Heart left ventricle (tissue), 16 donors: ENCODE measurements around the gene DPH1. TPM values are rescaled to one million over a fixed set of nuclear protein-coding genes. Genes with fewer than 3 reads are reported as not detected.

Experiments used
- ATAC-seq, 4 donors: fragments of 200-7000 bp; cut with Tn5 transposase; one replicate each; pipeline ENCODE4 v1.9.1; 2020 to 2022; ENCODE audit warnings: moderate library complexity in 4 of 4, mild to moderate bottlenecking in 3 of 4, moderate number of reproducible peaks in 1 of 4
- DNase-seq, 5 donors: peaks; one replicate each; pipeline ENCODE4 v3.0.0-alpha.2; 2020
- H3K27ac ChIP-seq, 12 donors: fragments of 200-600 bp; sonication (generic) in 4 of 12; one replicate each; pipeline versions ENCODE4 v1.5.0 to v1.8.0; 2016 to 2022; ENCODE audit warnings: mild to moderate bottlenecking in 2 of 12
- H3K27me3 ChIP-seq, 9 donors: fragments of 200-600 bp; sonication (generic) in 2 of 9; one replicate each; pipeline versions ENCODE4 v1.5.1 to v1.8.0; 2016 to 2022; ENCODE audit warnings: mild to moderate bottlenecking in 3 of 9
- H3K36me3 ChIP-seq, 9 donors: fragments of 200-600 bp; sonication (generic) in 2 of 9; one replicate each; pipeline versions ENCODE4 v1.5.0 to v1.8.0; 2018 to 2022; ENCODE audit warnings: mild to moderate bottlenecking in 2 of 9
- H3K4me1 ChIP-seq, 12 donors: fragments of 200-600 bp; sonication (generic) in 4 of 12; one replicate each; pipeline versions ENCODE4 v1.5.0 to v1.8.0; 2016 to 2022; ENCODE audit warnings: mild to moderate bottlenecking in 3 of 12
- H3K4me3 ChIP-seq, 12 donors: fragments of 200-600 bp; sonication (generic) in 4 of 12; one replicate each; pipeline versions ENCODE4 v1.5.0 to v1.8.0; 2017 to 2022; ENCODE audit warnings: mild to moderate bottlenecking in 9 of 12, moderate library complexity in 4 of 12
- H3K9me3 ChIP-seq, 12 donors: fragments of 200-600 bp; sonication (generic) in 4 of 12; one replicate each; pipeline versions ENCODE4 v1.5.0 to v1.8.0; 2016 to 2022; ENCODE audit warnings: mild to moderate bottlenecking in 1 of 12
- POLR2A ChIP-seq, 2 donors: fragments of 450-650 bp; IDR thresholded peaks; one replicate each; pipeline ENCODE4 v1.6.1; 2017; ENCODE audit warnings: antibody characterized with exemption in 2 of 2, mild to moderate bottlenecking in 2 of 2, moderate library complexity in 2 of 2
- WGBS, 4 donors: extraction: QIAGEN DNeasy Blood & Tissue Kit in 2 of 4; methylation state at CpG; one replicate each; pipeline versions ENCODE4 v1.1.5 to v1.1.7; 2013 to 2018; 5-methylcytosine and 5-hydroxymethylcytosine counted together
- intact Hi-C, 10 donors: fragments of 100-400 bp; cut with DNase I; formaldehyde crosslinking; loops; one replicate each; pipeline versions ENCODE4 v1.11.1 to v1.14.2; 2022
- polyA plus RNA-seq, 2 donors: library from polyadenylated mRNA; stranded (reverse); fragments of 200-250 nt; gene quantifications; one replicate each; pipeline ENCODE4 v1.2.3, GENCODE V29; 2013
- total RNA-seq, 9 donors: library from RNA; depleted of rRNA in 2 of 9; stranded (reverse); fragments of >200 nt in 2 of 9; fragmentation: NEBNext Ultra II Directional in 3 of 9; extraction: Animal tissue kit (Norgen Biotek cat#: 25700) in 3 of 9; gene quantifications; one replicate each; pipeline versions ENCODE4 v1.1.0 to v1.2.4, GENCODE V29; 2016 to 2023
- TF ChIP-seq, protein P1 (sequence below), 12 donors: fragments of 200-600 bp; sonication (generic) in 4 of 12; IDR thresholded peaks; one replicate each; pipeline versions ENCODE4 v1.5.0 to v1.8.0; 2018 to 2022; ENCODE audit warnings: antibody characterized with exemption in 12 of 12, mild to moderate bottlenecking in 5 of 12
- donor health status: ischemic (EF 13 %, LVEDD 7.1; RV severe dilation, severe dysfunction).
- donor health status: healthy with polysubstance abuse.
- donor health status: DM: no; HTN: yes; CAD: no.
- donor health status: DM: no; HTN: no; CAD: no.
- donor health status: ischemic (EF 25% LVEDD 6.9; RV normal size, moderate dysfunction).
- donor health status: ischemic (EF 25% LVEDD 5.7; RV mildly dilated, moderate dysfunction).
- donor health status: healthy.
- donor health status: DM: yes; HTN: yes; CAD: no.
- donor health status: ischemic (EF 35%, LVEDD 5.7; RV mildly dilated, moderate dysfunction).
- donor health status: nonischemic (EF 11% LVEDD 7.7; RV severe dilation, severe dysfunction).
- donor health status: DM: yes; HTN: yes; CAD: no.
- donor health status: PGD.
- donor health status: ischemic (EF 29% LVEDD 5.4; RV normal size, mild dysfunction).
- donor health status: nonischemic (EF 23%, LVEDD 6.1; RV moderate dilation, normal function).

The DPH1 gene
- total and polyA plus RNA-seq, 11 donors, result 14.0 to 38.1 (median 23.4) TPM

DNA sequence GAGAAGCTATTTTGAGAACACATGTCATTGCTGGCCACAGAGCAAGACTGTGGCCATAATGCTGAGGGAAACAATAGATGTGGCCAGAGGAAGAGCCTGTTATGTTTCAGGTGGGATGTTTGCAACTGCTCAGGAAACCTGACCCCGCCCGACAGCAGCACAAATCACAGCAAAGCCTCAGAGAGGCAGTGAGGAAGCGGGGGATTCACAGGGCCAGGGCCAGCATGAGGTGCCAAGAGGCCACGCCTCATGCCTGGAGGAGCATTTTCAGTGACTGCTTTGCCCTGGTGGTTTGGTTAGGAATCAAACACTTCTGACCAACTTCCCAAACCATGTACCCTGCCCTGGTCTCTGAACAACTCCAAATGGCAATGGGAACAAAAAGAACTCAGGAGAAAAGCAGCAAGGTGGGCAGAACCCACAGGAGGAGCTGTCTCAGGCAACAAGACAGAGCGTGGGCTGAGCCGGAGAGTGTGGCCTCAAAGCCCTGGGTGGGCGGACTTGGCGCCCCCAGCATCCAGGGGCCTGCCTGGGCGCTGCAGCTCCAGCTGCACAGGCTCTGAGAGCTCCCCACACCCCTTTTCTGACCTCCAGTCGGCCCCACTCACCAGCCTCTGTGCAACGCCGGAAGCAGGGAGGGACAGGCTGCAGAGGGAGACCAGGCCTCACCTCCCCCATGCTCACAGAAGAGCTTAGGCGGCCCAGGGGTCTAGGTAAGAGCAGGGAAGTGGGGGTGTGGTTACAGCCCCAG lies 45.6 kb downstream of the DPH1 start:
- Histone ChIP-seq H3K36me3 (peaks cover 0 to 45% (median 35%) of the 10 kb centered on the region in 9 donors), H3K4me1 (peaks cover 15 to 75% (median 57%) of the 10 kb centered on the region in 12 donors), H3K27me3 (no peaks in the 10 kb centered on the region), H3K4me3 (no peak overlapping the region), H3K9me3 (no peaks in the 10 kb centered on the region), H3K27ac (peak overlapping the region; percentile 81 to 98 (median 86))
- intact Hi-C loops, result no loop called here
- 45 to 71% (median 55%) methylated on average over 13 of the region's 13 CpGs for WGBS, 4 donors
- ATAC-seq, result peak; percentile 67 to 78 (median 72)
- TF ChIP-seq POLR2A (IDR thresholded peaks at IDR 0.05), result no peak
- TF ChIP-seq, protein P1, sequence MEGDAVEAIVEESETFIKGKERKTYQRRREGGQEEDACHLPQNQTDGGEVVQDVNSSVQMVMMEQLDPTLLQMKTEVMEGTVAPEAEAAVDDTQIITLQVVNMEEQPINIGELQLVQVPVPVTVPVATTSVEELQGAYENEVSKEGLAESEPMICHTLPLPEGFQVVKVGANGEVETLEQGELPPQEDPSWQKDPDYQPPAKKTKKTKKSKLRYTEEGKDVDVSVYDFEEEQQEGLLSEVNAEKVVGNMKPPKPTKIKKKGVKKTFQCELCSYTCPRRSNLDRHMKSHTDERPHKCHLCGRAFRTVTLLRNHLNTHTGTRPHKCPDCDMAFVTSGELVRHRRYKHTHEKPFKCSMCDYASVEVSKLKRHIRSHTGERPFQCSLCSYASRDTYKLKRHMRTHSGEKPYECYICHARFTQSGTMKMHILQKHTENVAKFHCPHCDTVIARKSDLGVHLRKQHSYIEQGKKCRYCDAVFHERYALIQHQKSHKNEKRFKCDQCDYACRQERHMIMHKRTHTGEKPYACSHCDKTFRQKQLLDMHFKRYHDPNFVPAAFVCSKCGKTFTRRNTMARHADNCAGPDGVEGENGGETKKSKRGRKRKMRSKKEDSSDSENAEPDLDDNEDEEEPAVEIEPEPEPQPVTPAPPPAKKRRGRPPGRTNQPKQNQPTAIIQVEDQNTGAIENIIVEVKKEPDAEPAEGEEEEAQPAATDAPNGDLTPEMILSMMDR (IDR thresholded peaks at IDR 0.05), result peak in 4 of 12 donors; percentile 6 to 25 (median 14)
- peak in 4 of 5 donors; percentile 71 to 81 (median 72) for DNase-seq

DNA sequence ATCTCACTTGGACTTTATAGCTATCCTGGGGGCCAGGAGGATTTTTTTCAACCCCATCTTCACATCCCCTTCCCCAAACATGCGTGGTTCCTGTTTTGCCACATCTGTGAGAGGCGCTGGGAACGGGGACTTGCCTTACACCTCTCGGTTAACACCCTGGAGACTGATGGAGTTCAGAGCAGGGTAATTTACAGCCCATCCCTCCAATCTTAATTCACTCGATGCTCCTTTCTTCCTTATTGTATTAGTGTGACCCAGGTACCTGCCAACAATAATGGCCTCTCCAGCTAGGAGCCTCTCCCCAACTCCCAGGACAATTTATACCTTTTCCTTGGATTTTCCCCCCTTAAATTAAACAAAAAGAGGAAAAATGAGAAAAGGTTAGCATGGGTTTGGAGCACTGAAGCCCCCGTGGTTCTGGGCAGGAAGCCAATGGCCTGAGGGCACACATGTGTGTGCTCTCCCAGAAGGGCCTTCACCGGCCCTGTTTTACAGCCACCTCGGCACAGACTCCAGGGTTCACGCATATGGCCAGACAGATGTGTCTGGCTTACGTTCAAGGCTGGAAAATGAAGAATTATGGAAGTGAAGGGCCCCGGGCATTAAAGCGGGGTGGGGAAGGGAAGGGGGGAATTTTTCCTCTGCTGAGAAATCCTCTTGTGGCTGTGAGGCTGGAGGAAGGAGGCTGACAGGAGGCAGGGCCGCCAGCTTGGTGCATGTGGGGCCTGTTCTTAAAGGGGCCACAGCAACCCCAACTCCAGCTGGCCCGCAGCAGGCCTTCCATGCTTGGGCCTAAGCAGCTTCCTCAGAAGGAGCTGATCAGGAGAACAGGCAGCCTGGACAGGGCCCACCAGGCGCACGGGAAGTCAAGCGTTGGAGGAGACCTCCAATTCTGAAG lies 46.4 kb downstream of the DPH1 start:
- 49 to 65% (median 57%) methylated on average over 17 of the region's 17 CpGs for WGBS, 4 donors
- intact Hi-C loops, result no loop called here
- Histone ChIP-seq H3K27ac (peak overlapping the region; percentile 81 to 98 (median 86)), H3K9me3 (no peaks in the 10 kb centered on the region), H3K36me3 (peaks cover 0 to 54% (median 43%) of the 10 kb centered on the region in 9 donors), H3K27me3 (no peaks in the 10 kb centered on the region), H3K4me3 (no peak overlapping the region), H3K4me1 (peaks cover 8 to 67% (median 51%) of the 10 kb centered on the region in 12 donors)
- no peak for DNase-seq
- no peak for ATAC-seq
- TF ChIP-seq, protein P1 (IDR thresholded peaks at IDR 0.05), result no peak
- no peak for TF ChIP-seq POLR2A (IDR thresholded peaks at IDR 0.05)

DNA sequence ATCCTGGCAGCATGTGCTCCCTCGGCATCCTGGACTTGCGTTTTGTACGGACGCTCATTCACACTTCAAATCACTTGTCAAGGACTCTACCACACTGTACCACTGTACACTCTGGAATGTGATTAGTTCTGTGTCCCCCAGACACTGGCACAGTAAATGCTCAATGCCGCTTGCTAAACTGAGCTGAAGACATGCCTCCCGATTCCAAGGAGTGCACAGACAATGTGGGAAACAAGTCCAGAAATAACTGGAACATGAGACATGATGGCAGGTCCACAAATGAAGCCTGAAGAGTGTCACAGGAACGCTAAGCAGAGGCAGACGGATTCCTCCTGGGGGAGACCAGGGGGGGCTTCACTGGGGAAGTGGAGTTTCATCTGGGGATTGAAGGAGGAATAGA lies 47.1 kb downstream of the DPH1 start:
- Histone ChIP-seq H3K27ac (peak overlapping the region in 11 of 12 donors; percentile 81 to 98 (median 87)), H3K4me3 (no peak overlapping the region), H3K36me3 (peaks cover 0 to 61% (median 49%) of the 10 kb centered on the region in 9 donors), H3K9me3 (no peaks in the 10 kb centered on the region), H3K4me1 (peaks cover 8 to 61% (median 46%) of the 10 kb centered on the region in 12 donors), H3K27me3 (no peaks in the 10 kb centered on the region)
- TF ChIP-seq, protein P1 (IDR thresholded peaks at IDR 0.05), result no peak
- no peak for TF ChIP-seq POLR2A (IDR thresholded peaks at IDR 0.05)
- 66 to 79% (median 74%) methylated on average over 8 of the region's 8 CpGs for WGBS, 4 donors
- DNase-seq, result no peak
- intact Hi-C loops, result no loop called here
- no peak for ATAC-seq

DNA sequence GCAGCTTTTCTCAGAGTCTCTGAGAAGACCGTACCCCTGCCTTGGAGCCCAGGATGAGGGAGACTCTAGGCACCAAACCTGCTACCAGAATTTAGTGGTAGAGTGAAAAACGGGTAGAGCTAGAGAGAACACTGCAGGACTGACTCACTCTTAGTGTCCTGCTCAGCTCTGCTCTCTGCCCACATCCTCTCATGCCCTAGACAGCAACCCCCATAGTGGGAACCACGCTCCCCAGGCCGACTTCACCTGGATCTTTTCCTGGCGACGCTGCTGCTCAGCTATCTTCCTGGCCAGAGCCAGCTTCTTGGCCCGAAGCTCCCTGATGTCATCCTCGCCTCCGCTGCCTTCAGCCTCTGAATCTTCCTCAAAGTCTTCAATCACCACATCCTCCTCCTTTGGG lies 51.6 kb downstream of the DPH1 start:
- Histone ChIP-seq H3K36me3 (peaks cover 0 to 59% (median 51%) of the 10 kb centered on the region in 9 donors), H3K27ac (peak overlapping the region in 9 of 12 donors; percentile 20 to 95 (median 92)), H3K4me1 (peaks cover 12 to 62% (median 52%) of the 10 kb centered on the region in 12 donors), H3K9me3 (no peaks in the 10 kb centered on the region), H3K27me3 (no peaks in the 10 kb centered on the region), H3K4me3 (no peak overlapping the region)
- ATAC-seq (no peak), DNase-seq (no peak)
- TF ChIP-seq POLR2A (IDR thresholded peaks at IDR 0.05), result no peak
- TF ChIP-seq, protein P1 (IDR thresholded peaks at IDR 0.05), result no peak
- 55 to 76% (median 69%) methylated on average over 9 of the region's 9 CpGs for WGBS, 4 donors
- intact Hi-C loops, result loop anchor here in 1 of 10 donors (5.0 kb wide), 1 partner anchor 41 kb away; no protein-coding TSS in a partner anchor
